GM19467 (cell line): Measurements from ENCODE around the gene KCNQ1OT1.
"Not testable (repeated sequence)": the region's sequence is repeated elsewhere in the genome, so short reads cannot be mapped to it uniquely, and the experiment has no call there.

Experiments
- ATAC-seq: cut with Tn5 transposase; IDR thresholded peaks from one replicate; pipeline ENCODE4 v1.9.1; 2021; ENCODE audit warnings: mild to moderate bottlenecking, moderate library complexity; ENCODE audit not compliant: unreplicated experiment

KCNQ1OT1 gene

GRCh38 chr11:2655016-2655719, 44.6 kb downstream of the KCNQ1OT1 start:
- ATAC-seq = no peak

- ATAC-seq = no peak
These were observed 45.7 kb downstream of the KCNQ1OT1 start for GRCh38 chr11:2653930-2654739.

GRCh38 chr11:2653198-2653551, 46.6 kb downstream of the KCNQ1OT1 start:
- ATAC-seq = no peak

- no peak for ATAC-seq
These were observed 47.2 kb downstream of the KCNQ1OT1 start for GRCh38 chr11:2652333-2653197.

- no peak for ATAC-seq
These were observed 47.9 kb downstream of the KCNQ1OT1 start for GRCh38 chr11:2651826-2652271.

GRCh38 chr11:2651054-2651617, 48.7 kb downstream of the KCNQ1OT1 start:
- no peak for ATAC-seq

- no peak for ATAC-seq
These were observed 49.4 kb downstream of the KCNQ1OT1 start for GRCh38 chr11:2650343-2650867.

- ATAC-seq = no peak
These were observed 49.9 kb downstream of the KCNQ1OT1 start for GRCh38 chr11:2649848-2650247.

- no peak for ATAC-seq
These were observed 50.4 kb downstream of the KCNQ1OT1 start for GRCh38 chr11:2649400-2649799.

- no peak for ATAC-seq
These were observed 51.8 kb downstream of the KCNQ1OT1 start for GRCh38 chr11:2647953-2648352.

- no peak for ATAC-seq
These were observed 52.6 kb downstream of the KCNQ1OT1 start for GRCh38 chr11:2647167-2647566.

GRCh38 chr11:2645779-2646118, 54.0 kb downstream of the KCNQ1OT1 start:
- ATAC-seq = no peak

- ATAC-seq = no peak
These were observed 54.7 kb downstream of the KCNQ1OT1 start for GRCh38 chr11:2644844-2645778.

- ATAC-seq = no peak
These were observed 56.0 kb downstream of the KCNQ1OT1 start for GRCh38 chr11:2643746-2644145.

GRCh38 chr11:2641623-2642022, 58.2 kb downstream of the KCNQ1OT1 start:
- no peak for ATAC-seq

GRCh38 chr11:2639763-2640162, 60.0 kb downstream of the KCNQ1OT1 start:
- ATAC-seq = not testable (repeated sequence)

GRCh38 chr11:2631161-2631560, 68.6 kb downstream of the KCNQ1OT1 start:
- ATAC-seq = no peak

GRCh38 chr11:2630679-2631078, 69.1 kb downstream of the KCNQ1OT1 start:
- ATAC-seq = no peak

GRCh38 chr11:2625183-2625582, 74.6 kb downstream of the KCNQ1OT1 start:
- no peak for ATAC-seq

- ATAC-seq = no peak
These were observed 77.9 kb downstream of the KCNQ1OT1 start for GRCh38 chr11:2621894-2622293.
